Measurements from ENCODE around the gene DTX3. TPM values are rescaled to one million over a fixed set of nuclear protein-coding genes. Genes with fewer than 3 reads are reported as not detected.

DTX3 gene
- total and polyA plus RNA-seq, 4 donors: 1.1 to 3.2 (median 1.4) TPM

GRCh38 chr12:57600395-57600794, 4.2 kb upstream of the DTX3 start:
- TF ChIP-seq CTCF (IDR thresholded peaks at IDR 0.05; ENCODE audit: low read depth, low read length, missing input control) (no peak), EGR1 (IDR thresholded peaks at IDR 0.05; ENCODE audit: low read depth in 2 of 2) (no peak), JUND (IDR thresholded peaks at IDR 0.05) (no peak), SP1 (IDR thresholded peaks at IDR 0.05) (no peak), NR2F2 (IDR thresholded peaks at IDR 0.05) (no peak), ATF3 (IDR thresholded peaks at IDR 0.05) (no peak), HNF4A (conservative IDR thresholded peaks at IDR 0.05) (no peak), FOXA2 (IDR thresholded peaks at IDR 0.05) (no peak), TAF1 (conservative IDR thresholded peaks at IDR 0.05) (no peak), HNF4G (IDR thresholded peaks at IDR 0.05) (no peak), RXRA (IDR thresholded peaks at IDR 0.05) (no peak), YY1 (IDR thresholded peaks at IDR 0.05) (no peak), REST (IDR thresholded peaks at IDR 0.05) (no peak), GABPA (IDR thresholded peaks at IDR 0.05 in 1 of 2, conservative IDR thresholded peaks at IDR 0.05 in 1 of 2) (no peak), FOXA1 (IDR thresholded peaks at IDR 0.05) (no peak)
- 86% methylated on average over 2 of the region's 2 CpGs for WGBS
- H3K36me3 ChIP-seq (ENCODE audit: control insufficient read depth in 4 of 4, insufficient read depth in 3 of 4, low read depth in 1 of 4, low read length in 3 of 4): peaks cover 2 to 48% (median 18%) of the 10 kb centered on the region in 4 donors
- no peak overlapping the region for H3K9ac ChIP-seq (ENCODE audit: low read depth in 1 of 2, low read length in 2 of 2)
- H3K4me3 ChIP-seq (ENCODE audit: low read depth in 1 of 3, low read length in 3 of 3): no peak overlapping the region
- no peaks in the 10 kb centered on the region for H3K9me3 ChIP-seq (ENCODE audit: control insufficient read depth in 4 of 4, low read length in 3 of 4)
- H3K4me1 ChIP-seq (ENCODE audit: control insufficient read depth in 4 of 4, insufficient read depth in 4 of 4, low read length in 3 of 4): no peaks in the 10 kb centered on the region
- DNase-seq (ENCODE audit: low spot score): no peak
- no peak overlapping the region for H3K27ac ChIP-seq (ENCODE audit: low read depth in 1 of 2, low read length in 2 of 2)
- peaks cover 0 to 4% (median 2%) of the 10 kb centered on the region in 4 donors for H3K27me3 ChIP-seq (ENCODE audit: control insufficient read depth in 4 of 4, insufficient read depth in 4 of 4, low read length in 3 of 4)

- peaks cover 2 to 40% (median 15%) of the 10 kb centered on the region in 4 donors for H3K36me3 ChIP-seq (ENCODE audit: control insufficient read depth in 4 of 4, insufficient read depth in 3 of 4, low read depth in 1 of 4, low read length in 3 of 4)
- peaks cover 0 to 6% (median 2%) of the 10 kb centered on the region in 4 donors for H3K27me3 ChIP-seq (ENCODE audit: control insufficient read depth in 4 of 4, insufficient read depth in 4 of 4, low read length in 3 of 4)
- H3K27ac ChIP-seq (ENCODE audit: low read depth in 1 of 2, low read length in 2 of 2): no peak overlapping the region
- H3K4me1 ChIP-seq (ENCODE audit: control insufficient read depth in 4 of 4, insufficient read depth in 4 of 4, low read length in 3 of 4): no peaks in the 10 kb centered on the region
- H3K9me3 ChIP-seq (ENCODE audit: control insufficient read depth in 4 of 4, low read length in 3 of 4): no peaks in the 10 kb centered on the region
- H3K9ac ChIP-seq (ENCODE audit: low read depth in 1 of 2, low read length in 2 of 2): no peak overlapping the region
- no peak for DNase-seq (ENCODE audit: low spot score)
- no peak overlapping the region for H3K4me3 ChIP-seq (ENCODE audit: low read depth in 1 of 3, low read length in 3 of 3)
- no peak for TF ChIP-seq ZBTB33 (IDR thresholded peaks at IDR 0.05)
- no peak for TF ChIP-seq EGR1 (IDR thresholded peaks at IDR 0.05; ENCODE audit: low read depth in 2 of 2)
- TF ChIP-seq ATF3 (IDR thresholded peaks at IDR 0.05): no peak
- no peak for TF ChIP-seq RAD21 (IDR thresholded peaks at IDR 0.05)
- TF ChIP-seq TAF1 (conservative IDR thresholded peaks at IDR 0.05): no peak
- no peak for TF ChIP-seq FOXA1 (IDR thresholded peaks at IDR 0.05)
- no peak for TF ChIP-seq RXRA (IDR thresholded peaks at IDR 0.05)
- no peak for TF ChIP-seq HNF4A (conservative IDR thresholded peaks at IDR 0.05)
- no peak for TF ChIP-seq GABPA (IDR thresholded peaks at IDR 0.05 in 1 of 2, conservative IDR thresholded peaks at IDR 0.05 in 1 of 2)
- TF ChIP-seq CTCF (IDR thresholded peaks at IDR 0.05; ENCODE audit: low read depth, low read length, missing input control): no peak
- TF ChIP-seq FOXA2 (IDR thresholded peaks at IDR 0.05): no peak
- TF ChIP-seq REST (IDR thresholded peaks at IDR 0.05): no peak
- no peak for TF ChIP-seq HNF4G (IDR thresholded peaks at IDR 0.05)
- TF ChIP-seq SP1 (IDR thresholded peaks at IDR 0.05): no peak
- no peak for TF ChIP-seq JUND (IDR thresholded peaks at IDR 0.05)
- no peak for TF ChIP-seq NR2F2 (IDR thresholded peaks at IDR 0.05)
- TF ChIP-seq YY1 (IDR thresholded peaks at IDR 0.05): no peak
Measured at GRCh38 chr12:57602544-57602943, 2.1 kb upstream of the DTX3 start.
